Peyer's patch (tissue), 4 donors: ENCODE measurements around the gene WDR87.

Experiments used
- CTCF ChIP-seq, 6 experiments: fragments of 450-650 bp in 4 of 6; fragments of 200-600 bp in 2 of 6; sonication (generic) in 1 of 6; IDR thresholded peaks; one replicate each; pipeline ENCODE4 v1.5.1; 2017 to 2019; ENCODE audit warnings: antibody characterized with exemption in 6 of 6, mild to moderate bottlenecking in 3 of 6, moderate library complexity in 1 of 6
- POLR2A ChIP-seq, 2 donors: fragments of 450-650 bp; IDR thresholded peaks; one replicate each; pipeline ENCODE4 v1.5.1; 2017; ENCODE audit warnings: antibody characterized with exemption in 2 of 2, mild to moderate bottlenecking in 2 of 2, moderate library complexity in 2 of 2

GRCh38 chr19:37903096-37903495, 3.3 kb downstream of the WDR87 start:
- TF ChIP-seq CTCF (IDR thresholded peaks at IDR 0.05) (no peak), POLR2A (IDR thresholded peaks at IDR 0.05) (no peak)
